HG02884 (cell line): Measurements from ENCODE around the gene C10orf67.
"Not testable (repeated sequence)": the region's sequence is repeated elsewhere in the genome, so short reads cannot be mapped to it uniquely, and the experiment has no call there.

ENCODE experiments used
- ATAC-seq: cut with Tn5 transposase; IDR thresholded peaks from one replicate; pipeline ENCODE4 v1.9.1; 2021; ENCODE audit warnings: mild to moderate bottlenecking, moderate library complexity; ENCODE audit not compliant: unreplicated experiment

Gene C10orf67

DNA sequence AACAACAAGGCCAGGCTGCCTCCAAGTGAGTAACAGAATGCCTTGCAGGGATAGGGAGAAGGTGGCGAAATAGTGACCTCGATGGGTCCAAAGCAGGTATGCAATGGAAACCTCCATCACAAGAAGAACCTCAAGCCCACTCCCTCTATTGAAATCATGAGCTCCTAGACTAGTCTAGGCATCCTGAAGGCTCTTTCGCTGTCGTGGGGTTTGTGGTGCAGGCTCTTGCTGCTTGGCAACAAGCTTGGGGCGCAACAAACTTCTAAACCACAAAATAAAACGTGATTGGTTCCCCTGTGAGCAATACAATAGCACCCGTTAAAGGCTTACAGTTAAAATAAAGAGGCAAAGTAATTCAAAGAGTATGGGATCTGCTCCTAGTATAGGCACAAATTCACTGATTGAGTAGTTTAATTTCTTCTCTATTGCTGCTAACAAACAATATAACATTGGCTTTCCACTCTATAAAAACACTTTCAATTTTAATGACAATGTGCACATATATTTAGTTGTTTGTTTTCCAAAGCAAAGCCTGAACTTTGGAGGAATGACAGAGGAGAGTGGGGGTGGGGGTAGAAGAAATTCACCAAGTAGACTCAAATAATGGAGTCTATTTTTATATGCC is 64.1 kb downstream of the C10orf67 start:
- no peak for ATAC-seq

- no peak for ATAC-seq
Observed at GRCh38 chr10:23275355-23275754, 69.2 kb downstream of the C10orf67 start.

- not testable (repeated sequence) for ATAC-seq
Observed at GRCh38 chr10:23274179-23274578, 70.4 kb downstream of the C10orf67 start.

GRCh38 chr10:23270531-23270930 is 74.1 kb downstream of the C10orf67 start:
- ATAC-seq, result no peak

GRCh38 chr10:23263441-23264164 is 81.0 kb downstream of the C10orf67 start:
- no peak for ATAC-seq

DNA sequence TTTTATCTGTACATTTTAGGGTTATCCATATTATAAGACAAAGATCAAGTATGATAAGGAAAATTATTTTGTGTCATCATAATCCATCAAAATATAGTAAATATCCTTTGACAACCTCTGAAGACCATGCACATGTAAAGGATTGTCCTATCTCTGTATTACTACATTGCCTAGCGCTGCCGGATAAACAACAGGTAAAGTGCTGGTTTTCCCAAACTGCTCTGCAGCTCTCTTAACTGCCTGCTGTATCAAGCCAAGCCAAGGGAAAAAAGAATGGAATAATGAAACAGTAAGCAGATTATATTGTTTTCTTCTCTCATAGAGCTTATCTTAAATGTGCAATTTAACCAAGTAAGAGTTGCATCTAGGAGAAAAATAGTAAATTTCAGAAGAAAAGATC is 81.7 kb downstream of the C10orf67 start:
- no peak for ATAC-seq

DNA sequence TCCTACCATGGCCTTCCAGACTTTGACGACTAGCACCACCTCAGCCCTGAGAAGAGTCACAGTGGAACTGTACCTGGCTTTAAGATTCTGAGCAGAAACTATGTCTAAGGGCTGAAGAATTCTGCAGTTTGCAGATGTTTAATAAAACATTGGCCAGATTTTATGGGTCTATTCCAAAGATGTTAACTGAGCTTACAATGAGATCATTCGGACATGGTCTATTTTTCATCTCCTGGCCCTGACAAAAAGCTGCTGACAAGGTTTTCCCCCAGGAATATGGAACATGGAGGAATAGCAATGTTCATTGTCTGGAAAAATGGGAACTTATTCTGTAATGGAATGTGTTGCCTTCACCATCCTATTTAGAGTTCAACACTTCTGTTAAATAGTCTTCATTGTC is 86.1 kb downstream of the C10orf67 start:
- ATAC-seq, result no peak

DNA sequence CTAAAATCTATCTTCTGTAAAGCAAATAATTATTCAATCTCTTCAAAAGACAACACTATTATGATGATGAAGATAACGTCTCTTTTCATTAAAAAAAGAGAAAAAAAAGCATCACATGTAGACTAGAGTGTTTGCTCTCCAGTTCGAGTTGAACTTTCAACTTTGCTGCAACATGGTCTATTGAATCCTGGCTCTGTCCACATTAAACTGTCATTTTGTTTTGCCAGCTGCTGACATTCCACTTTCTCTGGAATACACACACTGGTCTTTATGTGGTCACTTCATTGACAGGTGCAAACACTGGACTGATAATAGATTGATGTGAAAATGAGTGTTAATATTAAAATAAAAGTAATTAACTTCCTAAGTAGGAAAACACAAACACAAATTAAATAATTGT is 90.8 kb downstream of the C10orf67 start:
- no peak for ATAC-seq

- ATAC-seq, result not testable (repeated sequence)
Observed at GRCh38 chr10:23252859-23253258, 91.7 kb downstream of the C10orf67 start.

DNA sequence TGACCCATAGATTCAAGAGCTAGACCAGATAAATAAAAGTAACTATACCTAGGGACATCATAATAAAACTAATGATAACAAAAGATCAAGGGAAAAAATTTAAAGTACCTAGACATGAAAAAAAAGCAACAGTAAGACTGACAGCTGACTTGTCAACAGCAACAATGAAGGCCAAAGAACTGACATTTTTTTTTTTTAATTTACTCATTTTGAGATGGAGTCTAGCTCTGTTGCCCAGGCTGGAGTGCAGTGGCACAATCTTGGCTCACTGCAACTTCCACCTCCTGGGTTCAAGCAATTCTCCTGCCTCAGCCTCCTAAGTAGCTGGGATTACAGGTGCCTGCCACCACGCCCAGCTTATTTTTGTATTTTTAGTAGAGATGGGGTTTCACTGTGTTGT is 102.8 kb downstream of the C10orf67 start:
- not testable (repeated sequence) for ATAC-seq

DNA sequence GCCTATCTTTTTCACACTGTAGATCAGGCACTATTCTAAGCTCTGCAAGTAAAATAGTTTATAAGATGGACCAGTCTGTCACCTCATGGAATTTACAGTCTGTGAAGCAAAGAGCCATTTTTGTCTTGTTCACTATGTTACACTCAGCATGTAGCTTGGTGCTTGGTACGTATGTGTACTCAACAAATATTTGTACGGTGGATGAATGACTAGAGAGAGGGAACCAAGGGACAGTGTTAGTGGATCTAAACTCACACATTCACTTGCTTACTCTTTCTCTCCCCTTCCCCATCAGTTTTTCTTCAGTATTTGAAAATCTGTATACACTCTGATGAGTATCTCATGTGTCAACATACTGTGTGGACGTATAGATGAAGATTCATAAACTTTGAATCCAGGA is 106.6 kb downstream of the C10orf67 start:
- no peak for ATAC-seq

DNA sequence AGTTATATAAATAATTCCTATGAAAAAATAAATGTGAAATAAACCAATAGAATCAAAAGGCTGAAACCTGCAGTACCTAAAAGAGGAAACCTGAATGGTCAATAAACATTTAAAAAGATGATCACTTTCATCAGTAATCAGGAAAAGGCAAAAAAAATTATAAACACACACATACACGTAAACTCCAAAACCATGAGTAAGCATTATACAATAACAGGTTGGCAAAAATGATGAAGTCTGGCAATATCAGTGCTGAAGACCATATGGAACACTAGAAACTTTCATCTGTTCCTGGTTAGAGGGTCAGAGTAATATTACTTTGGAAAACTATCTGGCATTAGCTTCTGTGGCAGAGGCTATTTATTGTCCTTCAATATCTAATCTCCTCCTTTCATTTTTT is 114.0 kb downstream of the C10orf67 start:
- ATAC-seq, result no peak

DNA sequence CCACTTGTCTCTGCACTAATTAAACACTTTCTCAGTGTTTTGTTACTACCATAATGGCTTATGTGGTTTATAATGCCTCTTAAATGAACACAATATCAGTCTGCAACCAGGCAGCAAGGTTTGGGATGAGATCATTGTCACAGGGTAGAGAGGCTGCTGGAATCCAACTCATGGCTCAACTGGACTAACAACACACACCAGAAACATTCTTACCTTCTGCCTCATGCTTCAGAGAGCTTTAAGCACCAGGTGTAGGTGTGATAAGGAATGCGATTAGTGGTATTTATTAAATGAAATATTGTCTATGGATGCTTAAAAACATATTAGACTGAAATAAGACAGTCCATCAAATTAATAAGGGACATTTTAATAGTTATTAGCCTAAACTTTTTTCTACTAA is 127.1 kb downstream of the C10orf67 start:
- no peak for ATAC-seq

DNA sequence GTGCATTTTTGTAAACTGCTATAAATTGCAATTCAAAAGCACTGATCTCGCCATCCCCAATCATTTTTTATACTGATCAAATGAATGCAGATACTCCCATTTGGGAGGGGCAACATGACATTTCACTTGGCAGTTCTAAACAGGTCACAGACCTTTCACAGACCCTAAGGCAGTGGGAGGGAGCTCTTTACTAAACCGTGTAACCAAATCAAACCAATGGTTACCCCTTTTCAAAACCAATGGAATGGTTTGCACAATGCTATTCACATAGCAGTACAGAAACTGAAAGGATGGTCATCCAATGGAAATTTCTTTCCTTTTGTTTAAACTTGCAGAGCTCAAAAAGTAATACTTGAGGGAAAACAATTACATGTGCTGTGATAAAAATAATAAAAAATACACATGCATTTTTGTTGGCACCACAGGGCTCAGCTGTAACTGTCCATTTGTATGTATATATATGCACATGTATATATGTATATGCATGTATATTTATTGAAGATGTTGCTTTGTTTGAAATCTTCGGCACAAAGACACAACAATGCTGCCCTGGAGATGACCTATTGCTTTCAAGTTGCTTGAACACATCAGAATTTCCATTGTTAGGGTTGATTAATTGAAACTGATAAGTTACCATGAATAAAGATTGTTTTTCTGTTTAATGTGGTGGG is 138.5 kb downstream of the C10orf67 start:
- no peak for ATAC-seq

DNA sequence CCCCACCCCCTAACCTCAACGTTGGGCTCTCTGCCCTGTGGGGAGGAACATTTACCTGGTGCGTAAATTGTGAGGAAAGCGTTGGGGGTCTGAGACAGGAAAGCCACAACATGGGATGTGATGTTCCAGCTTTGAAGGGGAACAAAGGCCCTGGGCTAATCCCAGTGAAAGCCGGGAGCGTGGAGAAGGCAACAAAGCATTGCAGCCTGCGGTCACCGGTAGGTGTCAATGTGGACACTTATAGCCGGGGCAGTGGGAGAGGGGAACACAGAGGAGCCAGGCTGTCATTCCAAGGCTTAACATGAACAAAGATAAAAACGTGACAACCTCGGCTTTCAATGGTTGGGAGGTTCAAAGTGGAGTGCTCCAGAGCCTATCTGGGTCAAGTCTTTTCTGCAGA is 139.8 kb downstream of the C10orf67 start:
- ATAC-seq, result no peak

DNA sequence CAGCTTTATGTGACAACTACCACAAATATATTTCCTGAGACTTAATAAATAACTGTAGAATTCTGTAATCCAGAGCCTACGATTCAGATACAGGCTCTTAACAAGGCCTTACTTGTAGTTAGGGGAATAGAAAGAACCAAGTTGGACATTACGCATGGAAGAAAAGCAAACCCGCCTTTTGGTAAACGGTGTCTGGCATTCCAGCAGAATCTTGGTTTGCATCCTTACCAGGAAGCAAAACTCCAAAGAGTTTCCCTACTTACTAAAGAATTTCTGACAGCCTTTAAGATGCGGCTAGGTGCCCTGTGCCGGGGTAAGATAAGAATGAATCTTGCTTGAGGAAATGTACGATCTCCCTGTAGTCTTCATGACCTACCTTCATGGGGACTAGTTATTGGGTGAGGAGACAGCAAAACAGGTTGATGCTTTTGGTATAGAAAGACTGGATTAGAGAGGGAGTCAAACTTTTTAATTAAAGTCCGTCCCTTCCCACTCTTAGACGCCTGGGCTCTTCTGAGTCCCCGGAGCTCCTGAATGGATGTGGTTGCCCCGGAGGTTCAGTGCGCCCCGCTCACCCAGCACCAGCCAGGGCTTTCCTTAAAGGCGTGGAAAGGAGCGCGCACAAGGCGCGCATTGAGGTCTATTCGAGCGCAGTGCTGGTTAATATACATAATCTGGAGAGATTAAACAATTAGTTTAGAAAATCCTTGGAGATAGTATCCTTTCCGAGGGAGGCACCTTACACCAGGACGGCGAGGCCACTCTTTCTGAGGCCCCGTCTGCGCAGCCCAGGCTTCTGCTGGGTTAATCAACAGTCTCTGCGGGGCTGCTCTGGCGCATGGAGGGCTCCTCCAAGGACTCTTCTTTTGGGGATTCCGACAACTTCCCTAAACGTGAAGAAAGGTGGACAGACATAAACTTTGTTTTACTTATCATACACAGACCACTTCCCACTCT is 140.9 kb downstream of the C10orf67 start:
- ATAC-seq, result no peak

DNA sequence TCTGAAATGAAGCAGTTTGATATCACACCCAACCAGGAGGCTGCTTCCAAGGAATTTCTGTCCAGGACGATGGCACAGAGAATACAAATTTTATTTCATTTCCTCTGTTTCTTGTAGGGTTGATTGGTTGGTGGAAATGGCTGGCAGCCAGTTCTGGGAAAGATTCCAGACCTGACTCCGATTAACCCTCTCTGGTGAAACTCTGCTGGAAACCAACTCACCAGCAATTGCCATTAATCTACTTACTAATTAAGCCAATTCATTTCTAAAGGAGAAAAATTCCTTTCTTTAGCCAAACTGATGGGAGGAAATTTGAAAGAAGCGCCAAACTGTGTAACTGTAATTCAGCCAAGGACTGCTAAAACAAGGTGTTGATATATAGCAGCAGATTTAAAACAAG is 141.8 kb downstream of the C10orf67 start:
- no peak for ATAC-seq

- ATAC-seq, result no peak
Observed at GRCh38 chr10:23201837-23202236, 142.8 kb downstream of the C10orf67 start.

DNA sequence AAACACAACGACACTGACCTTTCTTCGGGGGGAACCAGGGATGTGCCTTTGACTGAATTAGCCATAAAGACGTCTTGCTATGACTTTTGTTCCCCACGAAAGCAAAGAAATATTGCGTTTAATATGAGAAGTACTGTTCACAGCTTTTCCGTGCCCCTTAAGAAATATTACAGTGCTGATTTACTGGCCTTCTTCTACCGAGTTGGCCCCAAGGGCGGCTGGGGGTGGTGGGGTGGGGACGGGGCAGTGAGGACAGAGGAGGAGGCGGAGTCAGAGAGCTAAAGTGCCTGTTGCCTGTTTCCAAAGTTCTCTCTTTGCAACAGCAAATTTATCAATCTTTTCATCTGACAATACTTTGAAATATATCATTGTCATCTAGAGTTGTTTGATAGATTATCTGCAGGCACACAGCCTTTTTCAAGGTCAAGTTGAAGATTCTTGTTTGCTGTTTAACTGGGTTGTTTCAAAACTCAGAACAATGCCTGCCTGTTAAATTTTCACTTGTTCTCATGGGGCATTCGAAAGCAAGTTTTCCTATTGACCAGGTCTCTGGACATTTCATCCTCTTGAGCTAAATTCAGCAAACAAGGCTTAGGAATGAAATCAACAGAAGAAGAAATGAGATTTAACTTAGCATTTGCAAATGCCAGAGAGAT is 143.5 kb downstream of the C10orf67 start:
- no peak for ATAC-seq

- ATAC-seq, result no peak
Observed at GRCh38 chr10:23200586-23200985, 144.0 kb downstream of the C10orf67 start.
